IMR-90 (cell line): ENCODE results near the gene PIPOX. TPM values are rescaled to one million over a fixed set of nuclear protein-coding genes. Genes with fewer than 3 reads are reported as not detected.
A peak's percentile ranks its signal among the peaks of the same experiment; 100 is the strongest.

Experiments used
- ATAC-seq: fragments of 200-7000 bp; cut with Tn5 transposase; 2 replicates; pipeline ENCODE4 v1.9.1; 2020; ENCODE audit warnings: low read depth, mild to moderate bottlenecking, moderate library complexity
- BruUV-seq: library from RNA; stranded (reverse); fragments of 400-500 nt; replicated peaks from 2 replicates; lab custom pipeline; 2021; lab: Mats Ljungman, UMichigan
- CTCF ChIA-PET: fragments of 300-600 bp; formaldehyde crosslinking; extraction: SDS; loops from one replicate; lab custom pipeline; 2021; ENCODE audit warnings: antibody characterized with exemption; lab: Yijun Ruan, JAX
- POLR2A ChIA-PET: fragments of 300-600 bp; sonication (Branson Sonifier 250); formaldehyde crosslinking; loops from one replicate; lab custom pipeline; 2022; ENCODE audit warnings: antibody characterized with exemption; ENCODE audit not compliant: unreplicated experiment; lab: Charles Lee
- DNase-seq: peaks from one replicate; pipeline ENCODE4 v3.0.0; 2013
- H2AFZ ChIP-seq: replicated peaks from 2 replicates; pipeline ENCODE3; 2013; ENCODE audit warnings: low read length, mild to moderate bottlenecking; ENCODE audit not compliant: poor library complexity
- H2AK5ac ChIP-seq: 2 replicates; pipeline ENCODE4 v1.6.1; 2013; ENCODE audit warnings: low read depth, low read length, inconsistent platforms
- H2AK9ac ChIP-seq: replicated peaks from 2 replicates; pipeline ENCODE3; 2013; ENCODE audit warnings: mild to moderate bottlenecking, low read depth, low read length, moderate library complexity; ENCODE audit not compliant: poor library complexity
- H2BK120ac ChIP-seq: 2 replicates; pipeline ENCODE4 v1.6.1; 2013; ENCODE audit warnings: low read depth, low read length, inconsistent platforms
- H2BK15ac ChIP-seq: 3 replicates; pipeline ENCODE4 v1.6.1; 2013; ENCODE audit warnings: low read depth, low read length, inconsistent platforms
- H2BK20ac ChIP-seq: 2 replicates; pipeline ENCODE4 v1.6.1; 2013; ENCODE audit warnings: low read depth, mild to moderate bottlenecking, inconsistent platforms, low read length, moderate library complexity
- H2BK5ac ChIP-seq: 2 replicates; pipeline ENCODE4 v1.6.1; 2013; ENCODE audit warnings: mild to moderate bottlenecking, low read depth, low read length, inconsistent platforms; ENCODE audit not compliant: poor library complexity, severe bottlenecking
- H3K14ac ChIP-seq: replicated peaks from 2 replicates; pipeline ENCODE4 v1.6.1; 2013; ENCODE audit warnings: low read depth, low read length, inconsistent platforms
- H3K18ac ChIP-seq: 2 replicates; pipeline ENCODE4 v1.6.1; 2013; ENCODE audit warnings: low read depth, low read length, control low read depth
- H3K23ac ChIP-seq: 2 replicates; pipeline ENCODE4 v1.6.1; 2013; ENCODE audit warnings: low read depth, low read length, inconsistent platforms
- H3K27ac ChIP-seq: 2 replicates; pipeline ENCODE4 v1.5.1; 2013; ENCODE audit warnings: mild to moderate bottlenecking, control low read depth, low read length; ENCODE audit not compliant: insufficient read depth
- H3K27me3 ChIP-seq: 2 replicates; pipeline ENCODE4 v1.6.1; 2013; ENCODE audit warnings: low read length; ENCODE audit not compliant: control insufficient read depth, insufficient read depth
- H3K36me3 ChIP-seq: 2 replicates; pipeline ENCODE4 v1.6.1; 2013; ENCODE audit warnings: low read length, mixed read lengths; ENCODE audit not compliant: control insufficient read depth, insufficient read depth
- H3K4ac ChIP-seq: 2 replicates; pipeline ENCODE4 v1.6.1; 2013; ENCODE audit warnings: low read depth, low read length, inconsistent platforms
- H3K4me1 ChIP-seq: 2 replicates; pipeline ENCODE4 v1.6.1; 2013; ENCODE audit warnings: low read length, mixed read lengths; ENCODE audit not compliant: control insufficient read depth, insufficient read depth
- H3K4me2 ChIP-seq: 2 replicates; pipeline ENCODE4 v1.6.1; 2013; ENCODE audit warnings: low read depth, mild to moderate bottlenecking, control low read depth, low read length, moderate library complexity
- H3K4me3 ChIP-seq: 2 replicates; pipeline ENCODE4 v1.5.1; 2013; ENCODE audit warnings: low read depth, mild to moderate bottlenecking, control low read depth, low read length, moderate library complexity; ENCODE audit not compliant: insufficient read depth
- H3K56ac ChIP-seq: 2 replicates; pipeline ENCODE4 v1.6.1; 2013; ENCODE audit warnings: low read length, inconsistent platforms; ENCODE audit not compliant: insufficient read depth; ENCODE audit errors: extremely low read depth
- H3K79me1 ChIP-seq, 2 experiments: 2 replicates each; pipeline ENCODE4 v1.6.1; 2013; ENCODE audit warnings: low read length in 2 of 2, inconsistent platforms in 1 of 2, low read depth in 1 of 2
- H3K9ac ChIP-seq: 2 replicates; pipeline ENCODE4 v1.6.1; 2013; ENCODE audit warnings: low read depth, low read length, control low read depth
- H3K9me1 ChIP-seq: 2 replicates; pipeline ENCODE4 v1.6.1; 2013; ENCODE audit warnings: low read length, inconsistent platforms; ENCODE audit not compliant: insufficient read depth
- H3K9me3 ChIP-seq: 2 replicates; pipeline ENCODE4 v1.6.1; 2013; ENCODE audit warnings: low read length; ENCODE audit not compliant: control insufficient read depth, insufficient read depth
- H4K20me1 ChIP-seq: 2 replicates; pipeline ENCODE4 v1.6.1; 2013; ENCODE audit warnings: low read length, inconsistent platforms; ENCODE audit not compliant: insufficient read depth
- H4K5ac ChIP-seq: 2 replicates; pipeline ENCODE4 v1.6.1; 2013; ENCODE audit warnings: mild to moderate bottlenecking, low read depth, low read length, control low read depth
- H4K8ac ChIP-seq, 2 experiments: 2 replicates each; pipeline ENCODE4 v1.6.1; 2013; ENCODE audit warnings: low read depth in 2 of 2, low read length in 2 of 2, control low read depth in 1 of 2, inconsistent platforms in 1 of 2
- H4K91ac ChIP-seq: 2 replicates; pipeline ENCODE4 v1.6.1; 2013; ENCODE audit warnings: low read depth, low read length, inconsistent platforms; ENCODE audit not compliant: insufficient read depth
- SMC3 ChIP-seq: fragments of 150-350 bp; IDR thresholded peaks from 2 replicates; pipeline ENCODE4 v1.6.1; 2016; ENCODE audit warnings: low read depth, mild to moderate bottlenecking, antibody characterized with exemption, low read length, moderate library complexity
- WGBS, 2 experiments: methylation state at CpG; one replicate each; pipeline versions ENCODE4 v1.1.5 to v1.1.7; 2013; ENCODE audit warnings: missing lambda C conversion rate in 2 of 2; ENCODE audit not compliant: insufficient read length in 1 of 2; ENCODE audit errors: extremely low coverage in 2 of 2; 5-methylcytosine and 5-hydroxymethylcytosine counted together
- dilution Hi-C: fragments of 300-500 bp; cut with HindIII; formaldehyde crosslinking; loops from one replicate; pipeline ENCODE4 v1.14.3; 2018; ENCODE audit warnings: low sequenced_read_pairs; ENCODE audit not compliant: unreplicated experiment
- in situ Hi-C: fragments of 300-500 bp; cut with MboI; formaldehyde crosslinking; loops from 3 replicates; pipeline ENCODE4 v1.14.3; 2019; ENCODE audit warnings: low sequenced_read_pairs, inconsistent platforms, mixed read lengths
- intact Hi-C: fragments of 100-400 bp; cut with micrococcal nuclease; formaldehyde crosslinking; loops from 2 replicates; pipeline ENCODE4 v1.10.0; 2022
- polyA plus RNA-seq, 3 experiments: library from polyadenylated mRNA; depleted of rRNA; stranded (reverse); fragments of >200 nt; gene quantifications; 2 replicates each; pipeline ENCODE4 v1.2.3, GENCODE V29; 2012; ENCODE audit warnings: low replicate concordance in 1 of 3
- total RNA-seq: library from RNA; depleted of rRNA; stranded (reverse); fragments of >200 nt; gene quantifications from 2 replicates; pipeline ENCODE4 v1.2.3, GENCODE V29; 2012
- TF ChIP-seq, protein P1 (sequence below): fragments of 150-350 bp; IDR thresholded peaks from 2 replicates; pipeline ENCODE4 v1.6.1; 2017; ENCODE audit warnings: mild to moderate bottlenecking, antibody characterized with exemption, low read length, low read depth

PIPOX gene
- total and polyA plus RNA-seq, 2 of the 4 experiments (the other 2 are of a cell fraction) = 0.43 to 1.3 TPM

DNA sequence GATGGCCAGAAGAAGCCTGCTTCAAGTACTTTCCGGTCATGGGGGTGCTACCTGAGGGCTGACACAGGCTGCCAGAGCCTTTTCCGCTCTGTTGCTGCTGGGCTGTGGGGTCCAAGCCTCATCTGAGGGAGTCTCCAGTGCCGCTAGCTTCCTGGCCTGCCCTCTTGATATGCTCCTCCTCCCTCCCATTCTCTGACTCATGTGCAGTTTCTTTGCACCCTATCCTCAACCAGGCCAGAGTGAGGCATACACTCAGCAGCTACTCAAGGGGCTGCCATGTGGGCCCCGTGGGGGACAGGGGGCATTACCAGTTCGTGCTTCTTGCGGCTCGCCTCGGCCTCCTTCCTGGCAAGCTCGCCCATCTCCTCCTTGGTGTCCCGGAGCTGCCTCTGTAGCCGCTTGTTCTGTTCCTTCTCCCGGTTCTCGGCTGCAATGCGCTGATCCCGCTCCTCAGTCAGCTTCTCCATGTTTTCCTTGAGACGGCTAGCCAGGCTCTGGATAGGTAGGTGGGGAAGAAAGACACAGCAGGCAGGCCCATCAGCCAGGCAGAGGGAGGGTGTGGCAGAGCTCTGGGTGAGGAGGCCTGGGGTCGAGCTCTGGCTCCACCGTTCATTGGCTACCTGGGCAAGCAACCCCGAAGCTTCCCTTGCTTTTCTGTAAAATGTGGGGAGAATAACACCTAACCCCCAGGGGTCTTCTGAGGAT is 43.8 kb downstream of the PIPOX start:
- peaks cover 52% of the 10 kb centered on the region for H3K36me3 ChIP-seq
- intact Hi-C loops = no loop called here
- no peak overlapping the region for H2BK5ac ChIP-seq
- H3K79me1 ChIP-seq = no peaks in the 10 kb centered on the region
- dilution Hi-C loops = no loop called here
- no peak overlapping the region for H2BK15ac ChIP-seq
- ATAC-seq = peak; percentile 58; the same call in 1 of the 2 replicates
- H4K91ac ChIP-seq = no peak overlapping the region
- H3K4ac ChIP-seq = no peak overlapping the region
- TF ChIP-seq SMC3 = no peak
- TF ChIP-seq, protein P1, sequence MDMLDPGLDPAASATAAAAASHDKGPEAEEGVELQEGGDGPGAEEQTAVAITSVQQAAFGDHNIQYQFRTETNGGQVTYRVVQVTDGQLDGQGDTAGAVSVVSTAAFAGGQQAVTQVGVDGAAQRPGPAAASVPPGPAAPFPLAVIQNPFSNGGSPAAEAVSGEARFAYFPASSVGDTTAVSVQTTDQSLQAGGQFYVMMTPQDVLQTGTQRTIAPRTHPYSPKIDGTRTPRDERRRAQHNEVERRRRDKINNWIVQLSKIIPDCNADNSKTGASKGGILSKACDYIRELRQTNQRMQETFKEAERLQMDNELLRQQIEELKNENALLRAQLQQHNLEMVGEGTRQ = no peak
- POLR2A ChIA-PET = no interaction called here
- no peaks in the 10 kb centered on the region; the same call in 1 of the 2 replicates for H4K20me1 ChIP-seq
- H3K9me1 ChIP-seq = peaks cover 6% of the 10 kb centered on the region; the same call in 1 of the 2 replicates
- H3K4me3 ChIP-seq = no peak overlapping the region
- BruUV-seq = no TSS peak
- H3K27me3 ChIP-seq = no peaks in the 10 kb centered on the region
- no peak overlapping the region for H2BK120ac ChIP-seq
- no peak overlapping the region for H2AK9ac ChIP-seq
- H3K9me3 ChIP-seq = no peaks in the 10 kb centered on the region
- no peak overlapping the region for H4K8ac ChIP-seq
- no peak overlapping the region for H3K27ac ChIP-seq
- no peak overlapping the region for H3K23ac ChIP-seq
- no peak overlapping the region for H3K18ac ChIP-seq
- no peak overlapping the region for H2AK5ac ChIP-seq
- 100% methylated on average over 1 of the region's 19 CpGs; no CpG with 5 or more reads in 1 of the 2 experiments for WGBS, 2 experiments
- H4K5ac ChIP-seq = no peak overlapping the region
- peak; percentile 19 for DNase-seq
- no peak overlapping the region for H2BK20ac ChIP-seq
- no peak overlapping the region for H3K4me2 ChIP-seq
- H3K4me1 ChIP-seq = no peaks in the 10 kb centered on the region; the same call in 1 of the 2 replicates
- no peak overlapping the region for H3K56ac ChIP-seq
- no peak overlapping the region for H3K14ac ChIP-seq
- in situ Hi-C loops = no loop called here
- H3K9ac ChIP-seq = no peak overlapping the region
- no peak overlapping the region for H2AFZ ChIP-seq
- CTCF ChIA-PET = no interaction called here
